CD4-positive, alpha-beta memory T cell (primary cell): ENCODE results near the gene METTL25. TPM values are rescaled to one million over a fixed set of nuclear protein-coding genes. Genes with fewer than 3 reads are reported as not detected.

Experiments
- CTCF ChIA-PET: fragments of 350-600 bp; sonication (Branson Sonifier 250); formaldehyde crosslinking; loops from one replicate; lab custom pipeline; 2021; ENCODE audit warnings: inconsistent platforms; ENCODE audit not compliant: partially characterized antibody; lab: Charles Lee
- POLR2A ChIA-PET: fragments of 350-600 bp; sonication (Branson Sonifier 250); formaldehyde crosslinking; loops from one replicate; lab custom pipeline; 2021; ENCODE audit not compliant: partially characterized antibody; lab: Charles Lee
- DNase-seq, 5 donors: peaks; one replicate each; pipeline versions ENCODE4 v3.0.0 to v3.0.0-alpha.2; 2020 to 2022; ENCODE audit warnings: mixed read lengths in 1 of 5
- H3K27ac ChIP-seq: one replicate; pipeline ENCODE4 v1.7.0; 2013; ENCODE audit warnings: low read depth, low read length
- H3K27me3 ChIP-seq: 2 replicates; pipeline ENCODE4 v1.7.0; 2013; ENCODE audit warnings: mild to moderate bottlenecking, low read length, moderate library complexity; ENCODE audit not compliant: insufficient read depth
- H3K36me3 ChIP-seq: 2 replicates; pipeline ENCODE4 v1.7.0; 2013; ENCODE audit warnings: mild to moderate bottlenecking, low read length, moderate library complexity; ENCODE audit not compliant: insufficient read depth
- H3K4me1 ChIP-seq: 2 replicates; pipeline ENCODE4 v1.7.0; 2013; ENCODE audit warnings: mild to moderate bottlenecking, low read length, moderate library complexity; ENCODE audit not compliant: insufficient read depth
- H3K4me3 ChIP-seq, 2 donors: one replicate each; pipeline ENCODE4 v1.7.0; 2013; ENCODE audit warnings: low read length in 2 of 2, mild to moderate bottlenecking in 1 of 2
- H3K9me3 ChIP-seq, 2 donors: one replicate each; pipeline ENCODE4 v1.7.0; 2013; ENCODE audit warnings: low read length in 2 of 2, control low read depth in 1 of 2; ENCODE audit not compliant: control insufficient read depth in 1 of 2
- H3K27ac Mint-ChIP-seq, 7 donors: one replicate each; pipeline ENCODE4 v1.8.0; 2020 to 2021; ENCODE audit warnings: mixed read lengths in 7 of 7, mild to moderate bottlenecking in 6 of 7, inconsistent platforms in 3 of 7, moderate library complexity in 3 of 7
- H3K27me3 Mint-ChIP-seq, 2 donors: one replicate each; pipeline ENCODE4 v1.8.0; 2020 to 2021; ENCODE audit warnings: mixed read lengths in 2 of 2
- H3K36me3 Mint-ChIP-seq, 2 donors: one replicate each; pipeline ENCODE4 v1.8.0; 2020 to 2021; ENCODE audit warnings: mixed read lengths in 2 of 2, inconsistent platforms in 1 of 2, mild to moderate bottlenecking in 1 of 2
- H3K4me1 Mint-ChIP-seq, 4 donors: one replicate each; pipeline ENCODE4 v1.8.0; 2020 to 2021; ENCODE audit warnings: mixed read lengths in 4 of 4, mild to moderate bottlenecking in 1 of 4
- H3K4me3 Mint-ChIP-seq, 8 donors: one replicate each; pipeline ENCODE4 v1.8.0; 2020 to 2021; ENCODE audit warnings: mixed read lengths in 8 of 8, mild to moderate bottlenecking in 7 of 8, moderate library complexity in 6 of 8, inconsistent platforms in 3 of 8
- H3K9me3 Mint-ChIP-seq, 8 donors: one replicate each; pipeline ENCODE4 v1.8.0; 2020 to 2021; ENCODE audit warnings: mixed read lengths in 8 of 8, mild to moderate bottlenecking in 5 of 8, inconsistent platforms in 3 of 8, moderate library complexity in 1 of 8
- intact Hi-C: fragments of 100-400 bp; cut with micrococcal nuclease; formaldehyde crosslinking; loops from one replicate; pipeline ENCODE4 v1.15.1; 2023
- polyA plus RNA-seq, 2 donors: library from polyadenylated mRNA; unstranded; fragments of 300-500 nt; fragmentation: Illumina TruSeq; gene quantifications; one replicate each; pipeline ENCODE4 v1.2.3, GENCODE V29; 2021
- total RNA-seq, 2 experiments: library from RNA; stranded (reverse); gene quantifications; one replicate each; pipeline ENCODE4 v1.2.3, GENCODE V29; 2021

Gene METTL25
- total and polyA plus RNA-seq, 4 experiments from 2014 or later = 9.9 to 26.3 (median 18.1) TPM

DNA sequence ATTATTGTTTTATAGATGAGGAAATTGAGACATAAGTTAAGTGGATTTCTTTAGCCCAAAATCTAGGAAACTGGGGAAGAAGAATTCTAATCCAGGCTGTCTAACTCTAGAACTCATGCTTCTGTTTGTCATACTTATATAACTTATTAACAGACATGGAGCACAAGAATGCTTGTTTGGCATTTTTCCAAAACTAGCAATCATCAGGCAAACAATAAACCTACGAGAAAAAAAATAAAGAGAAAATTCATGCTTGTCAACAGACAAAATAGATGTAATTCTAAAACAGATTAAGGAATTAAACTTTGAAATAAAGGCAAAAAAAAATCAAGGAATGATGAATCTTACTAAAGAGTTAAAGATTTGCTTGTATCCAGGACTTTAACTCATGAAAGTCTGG, 103.1 kb downstream of the METTL25 start:
- H3K4me1 ChIP-seq = no peaks in the 10 kb centered on the region
- no peaks in the 10 kb centered on the region for H3K36me3 ChIP-seq
- H3K27ac ChIP-seq = no peak overlapping the region
- no peak overlapping the region for H3K4me3 ChIP-seq
- no peaks in the 10 kb centered on the region for H3K9me3 ChIP-seq
- Mint-ChIP-seq H3K36me3 (peaks cover 37 to 52% of the 10 kb centered on the region in 2 donors), H3K27ac (no peak overlapping the region), H3K4me1 (peaks cover 0 to 6% (median 0%) of the 10 kb centered on the region in 4 donors), H3K27me3 (no peaks in the 10 kb centered on the region), H3K9me3 (no peaks in the 10 kb centered on the region), H3K4me3 (no peak overlapping the region)
- no peaks in the 10 kb centered on the region for H3K27me3 ChIP-seq
- ChIA-PET POLR2A (no interaction called here), CTCF (no interaction called here)
- DNase-seq = no peak
- intact Hi-C loops = no loop called here

DNA sequence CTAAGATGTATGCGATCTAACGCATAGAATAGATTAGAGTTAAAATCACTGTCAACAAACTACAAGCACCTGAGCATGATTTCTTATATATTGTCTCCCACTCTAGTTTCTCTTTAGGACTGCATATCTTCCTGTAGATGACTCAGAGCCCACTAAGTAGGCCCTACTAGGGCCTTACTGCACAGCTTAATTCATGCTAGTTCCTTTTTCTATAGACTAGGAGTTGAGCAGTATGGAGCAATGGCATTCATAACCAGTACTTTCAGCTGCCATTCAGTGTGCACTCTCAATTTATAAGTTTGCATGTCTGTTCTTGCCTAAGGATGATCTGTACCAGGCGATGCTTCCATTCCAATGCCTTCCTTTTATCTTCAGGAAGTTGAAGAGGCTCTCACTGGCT, 103.5 kb downstream of the METTL25 start:
- peaks cover 0 to 6% (median 0%) of the 10 kb centered on the region in 4 donors for H3K4me1 Mint-ChIP-seq
- POLR2A ChIA-PET = no interaction called here
- H3K36me3 Mint-ChIP-seq = peaks cover 38 to 55% of the 10 kb centered on the region in 2 donors

DNA sequence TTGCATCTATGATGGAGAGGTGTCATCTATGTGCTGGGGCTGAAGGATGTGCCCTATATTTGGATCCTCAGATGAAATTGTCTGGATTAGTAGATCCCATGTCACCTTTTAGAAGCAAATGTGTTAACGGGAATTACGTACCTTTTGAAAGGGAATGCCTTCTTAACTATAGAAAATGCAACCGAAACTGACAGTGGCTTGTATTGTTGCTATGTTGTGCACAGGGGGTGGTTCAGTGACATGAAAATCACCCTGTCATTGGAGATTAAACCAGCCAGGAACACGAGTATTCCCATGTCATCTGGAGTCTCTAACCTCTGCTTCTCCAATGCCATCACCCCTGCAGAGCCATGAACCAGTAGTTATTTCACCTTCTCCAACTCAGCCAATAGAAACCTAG, 110.2 kb downstream of the METTL25 start:
- Mint-ChIP-seq H3K9me3 (peaks cover 2 to 32% (median 12%) of the 10 kb centered on the region in 8 donors), H3K27ac (no peak overlapping the region), H3K27me3 (no peaks in the 10 kb centered on the region), H3K4me3 (no peak overlapping the region), H3K4me1 (peaks cover 0 to 6% (median 0%) of the 10 kb centered on the region in 4 donors), H3K36me3 (peaks cover 64 to 91% of the 10 kb centered on the region in 2 donors)
- no peak overlapping the region for H3K27ac ChIP-seq
- no peak for DNase-seq
- no peak overlapping the region for H3K4me3 ChIP-seq
- ChIA-PET POLR2A (no interaction called here), CTCF (no interaction called here)
- no peaks in the 10 kb centered on the region for H3K9me3 ChIP-seq
- intact Hi-C loops = no loop called here
- no peaks in the 10 kb centered on the region for H3K4me1 ChIP-seq
- H3K36me3 ChIP-seq = no peaks in the 10 kb centered on the region
- H3K27me3 ChIP-seq = no peaks in the 10 kb centered on the region

More for the DNA sequence above, 103.5 kb downstream of the METTL25 start:
- Mint-ChIP-seq H3K27me3 (no peaks in the 10 kb centered on the region), H3K27ac (no peak overlapping the region), H3K4me3 (no peak overlapping the region), H3K9me3 (no peaks in the 10 kb centered on the region)
- Histone ChIP-seq H3K4me1 (no peaks in the 10 kb centered on the region), H3K36me3 (no peaks in the 10 kb centered on the region), H3K27ac (no peak overlapping the region), H3K9me3 (no peaks in the 10 kb centered on the region), H3K4me3 (no peak overlapping the region), H3K27me3 (no peaks in the 10 kb centered on the region)
- DNase-seq = no peak
- CTCF ChIA-PET = no interaction called here
- intact Hi-C loops = no loop called here

DNA sequence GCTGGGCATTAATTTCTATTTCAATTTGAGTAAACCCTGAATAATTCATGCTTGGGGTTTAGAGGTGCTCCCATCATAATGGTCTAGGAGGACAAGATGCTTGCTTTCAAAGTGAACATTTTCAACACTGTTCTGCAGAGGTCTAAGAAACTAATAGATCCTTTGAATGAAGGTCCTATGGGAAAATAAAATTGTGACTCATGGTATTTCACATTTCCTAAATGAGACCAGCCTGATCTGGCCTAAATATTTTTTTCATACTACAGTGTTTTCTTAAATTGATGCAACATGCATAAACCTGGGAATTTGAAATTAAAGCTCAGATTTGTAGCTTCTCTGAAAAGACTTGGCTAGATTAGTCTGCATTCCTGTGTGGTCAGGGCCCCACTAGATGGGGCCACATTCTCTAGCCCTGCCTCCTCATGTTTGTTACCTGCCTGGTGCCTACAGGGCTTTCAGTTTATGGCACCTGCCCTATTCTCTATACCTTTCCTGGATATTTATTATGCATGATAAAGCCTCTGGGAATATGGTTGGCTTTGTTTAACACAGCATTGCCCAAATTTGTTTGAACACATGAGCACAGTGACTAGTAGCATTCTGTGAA, 112.7 kb downstream of the METTL25 start:
- H3K4me3 ChIP-seq = no peak overlapping the region
- no peaks in the 10 kb centered on the region for H3K27me3 ChIP-seq
- H3K4me1 Mint-ChIP-seq = no peaks in the 10 kb centered on the region
- no peak overlapping the region for H3K27ac ChIP-seq
- DNase-seq = no peak
- intact Hi-C loops = no loop called here
- H3K36me3 Mint-ChIP-seq = peaks cover 74 to 95% of the 10 kb centered on the region in 2 donors
- CTCF ChIA-PET = no interaction called here
- H3K4me3 Mint-ChIP-seq = no peak overlapping the region
- no peaks in the 10 kb centered on the region for H3K27me3 Mint-ChIP-seq
- H3K4me1 ChIP-seq = no peaks in the 10 kb centered on the region
- H3K9me3 ChIP-seq = no peaks in the 10 kb centered on the region
- POLR2A ChIA-PET = no interaction called here
- peaks cover 2 to 32% (median 12%) of the 10 kb centered on the region in 8 donors for H3K9me3 Mint-ChIP-seq
- no peak overlapping the region for H3K27ac Mint-ChIP-seq
- no peaks in the 10 kb centered on the region for H3K36me3 ChIP-seq

DNA sequence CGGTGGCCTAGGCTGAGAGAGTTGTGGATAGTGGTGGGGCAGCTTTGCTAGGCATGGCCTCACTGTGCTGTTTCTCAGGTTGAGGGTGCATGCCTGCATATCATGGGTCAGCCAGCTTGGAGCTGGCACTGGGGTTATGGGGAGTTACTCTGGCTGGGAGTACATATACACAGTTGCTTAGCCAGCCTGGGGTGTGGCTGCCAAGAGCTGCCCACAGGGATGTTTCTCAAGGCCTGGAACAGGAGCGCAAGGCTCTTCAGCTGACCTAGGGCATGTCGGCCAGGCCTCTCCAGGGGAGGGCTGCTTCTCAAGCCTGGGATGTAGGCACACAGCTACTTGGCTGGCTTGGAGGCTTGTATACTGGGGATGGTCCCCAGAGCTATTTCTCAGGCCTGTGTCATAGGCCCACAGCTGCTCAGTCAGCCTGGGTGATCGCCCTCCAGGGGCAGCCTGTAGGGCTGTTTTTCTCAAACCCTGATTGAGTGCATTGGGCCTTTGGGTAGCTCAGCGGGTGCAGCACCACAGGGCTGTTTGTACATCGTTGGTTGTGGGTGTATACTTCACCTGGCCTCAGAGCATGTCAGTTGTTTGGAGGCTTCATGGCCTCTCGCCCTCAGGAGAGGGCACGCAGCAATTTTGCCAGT, 114.9 kb downstream of the METTL25 start:
- Histone ChIP-seq H3K4me1 (no peaks in the 10 kb centered on the region), H3K9me3 (no peaks in the 10 kb centered on the region), H3K27ac (no peak overlapping the region), H3K4me3 (no peak overlapping the region), H3K36me3 (no peaks in the 10 kb centered on the region), H3K27me3 (no peaks in the 10 kb centered on the region)
- intact Hi-C loops = no loop called here
- Mint-ChIP-seq H3K9me3 (peaks cover 2 to 32% (median 12%) of the 10 kb centered on the region in 8 donors), H3K27me3 (no peaks in the 10 kb centered on the region), H3K27ac (peak overlapping the region in 1 of 7 donors; percentile 47), H3K4me3 (no peak overlapping the region), H3K4me1 (no peaks in the 10 kb centered on the region), H3K36me3 (peaks cover 68 to 82% of the 10 kb centered on the region in 2 donors)
- peak in 1 of 5 donors; percentile 37 for DNase-seq
- ChIA-PET CTCF (interaction anchor here (0.9 kb wide), 1 partner anchor 15 kb away, joined by 4 read pairs; no protein-coding TSS in a partner anchor), POLR2A (no interaction called here)

DNA sequence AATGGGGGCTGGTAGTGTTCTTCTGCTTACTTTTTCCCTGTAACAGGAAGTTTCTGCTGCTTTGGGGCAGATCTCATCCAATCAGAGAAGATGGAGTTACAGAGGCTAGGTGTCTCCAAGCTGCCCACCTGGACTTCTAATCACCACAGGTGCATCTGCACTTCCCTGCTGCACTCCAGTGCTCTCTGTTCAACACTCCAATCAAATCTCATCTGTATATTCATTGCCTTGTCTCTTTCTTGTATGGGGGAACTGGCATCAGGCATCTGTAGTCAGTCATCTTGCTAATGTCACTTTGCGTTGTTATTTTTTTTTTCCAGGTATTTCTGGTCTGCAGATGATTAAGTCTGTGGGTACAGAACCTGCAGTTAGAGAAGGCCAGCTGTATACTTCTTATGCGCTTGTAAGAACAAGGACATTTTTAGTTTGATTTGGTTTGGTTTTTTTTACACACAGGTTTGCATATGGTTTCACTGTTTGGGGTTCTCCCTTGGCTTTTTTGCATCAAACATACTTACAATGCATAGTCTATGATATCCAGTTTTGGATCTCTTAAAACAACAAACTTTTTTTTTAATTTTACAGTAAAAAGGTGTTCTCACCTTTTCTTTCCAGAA, 116.0 kb downstream of the METTL25 start:
- peaks cover 2 to 28% (median 9%) of the 10 kb centered on the region in 8 donors for H3K9me3 Mint-ChIP-seq
- CTCF ChIA-PET = no interaction called here
- H3K4me1 Mint-ChIP-seq = no peaks in the 10 kb centered on the region
- intact Hi-C loops = no loop called here
- DNase-seq = no peak
- Histone ChIP-seq H3K27me3 (no peaks in the 10 kb centered on the region), H3K27ac (no peak overlapping the region), H3K36me3 (no peaks in the 10 kb centered on the region), H3K9me3 (no peaks in the 10 kb centered on the region), H3K4me3 (no peak overlapping the region), H3K4me1 (no peaks in the 10 kb centered on the region)
- H3K36me3 Mint-ChIP-seq = peaks cover 63 to 78% of the 10 kb centered on the region in 2 donors
- no peak overlapping the region for H3K4me3 Mint-ChIP-seq
- no peaks in the 10 kb centered on the region for H3K27me3 Mint-ChIP-seq
- no peak overlapping the region for H3K27ac Mint-ChIP-seq
- POLR2A ChIA-PET = no interaction called here

DNA sequence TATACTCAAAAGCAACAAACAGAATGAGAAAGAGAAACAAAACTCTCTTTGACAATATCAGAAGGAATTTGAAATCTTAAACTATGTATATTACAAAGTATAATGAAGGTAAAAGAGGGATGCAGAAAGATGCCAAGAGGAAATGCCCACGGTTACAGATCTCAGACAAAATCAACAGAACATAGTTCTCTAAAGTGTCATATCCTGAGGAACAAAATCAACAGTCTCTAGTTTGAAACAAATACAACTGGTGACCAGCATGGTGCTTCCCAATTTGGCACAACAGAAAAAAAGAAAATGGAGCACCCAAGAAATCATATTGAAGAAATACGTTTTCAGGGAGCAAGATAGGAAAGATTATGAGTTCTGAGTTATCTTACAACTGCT, 116.5 kb downstream of the METTL25 start:
- peaks cover 61 to 76% of the 10 kb centered on the region in 2 donors for H3K36me3 Mint-ChIP-seq
- POLR2A ChIA-PET = no interaction called here

More for the DNA sequence above, 116.5 kb downstream of the METTL25 start:
- Histone ChIP-seq H3K27me3 (no peaks in the 10 kb centered on the region), H3K9me3 (no peaks in the 10 kb centered on the region), H3K36me3 (no peaks in the 10 kb centered on the region), H3K27ac (no peak overlapping the region), H3K4me1 (no peaks in the 10 kb centered on the region), H3K4me3 (no peak overlapping the region)
- Mint-ChIP-seq H3K4me3 (no peak overlapping the region), H3K27me3 (no peaks in the 10 kb centered on the region), H3K9me3 (peaks cover 3 to 28% (median 9%) of the 10 kb centered on the region in 8 donors), H3K4me1 (no peaks in the 10 kb centered on the region), H3K27ac (no peak overlapping the region)
- intact Hi-C loops = no loop called here
- DNase-seq = no peak
- CTCF ChIA-PET = no interaction called here
